Neural cell (in vitro differentiated cells): ENCODE results near the gene TAS2R46. TPM values are rescaled to one million over a fixed set of nuclear protein-coding genes. Genes with fewer than 3 reads are reported as not detected.

Source experiments
- H2AFZ ChIP-seq: fragments of 200-600, 300-800 bp; sonication (generic), shearing (Covaris generic); 2 replicates; pipeline ENCODE4 v1.6.0; 2014; ENCODE audit warnings: low read depth, mild to moderate bottlenecking, antibody characterized with exemption, low read length, moderate library complexity
- H3F3A ChIP-seq: fragments of 200-600 bp; shearing (Covaris generic); 2 replicates; pipeline ENCODE4 v1.6.1; 2016; ENCODE audit warnings: mild to moderate bottlenecking, moderate library complexity, mixed read lengths, antibody characterized with exemption, low read length; ENCODE audit not compliant: insufficient read depth, poor library complexity, severe bottlenecking
- H3K27ac ChIP-seq: fragments of 200-600, 300-800 bp; sonication (generic), shearing (Covaris generic); 2 replicates; pipeline ENCODE4 v1.5.1; 2014; ENCODE audit warnings: mild to moderate bottlenecking, low read length, moderate library complexity
- H3K27me3 ChIP-seq: fragments of 300-800, 200-600 bp; sonication (generic), shearing (Covaris generic); 2 replicates; pipeline ENCODE4 v1.6.0; 2014; ENCODE audit warnings: mild to moderate bottlenecking, low read depth, low read length, moderate library complexity; ENCODE audit not compliant: insufficient read depth
- H3K36me3 ChIP-seq: fragments of 300-800, 200-600 bp; sonication (generic), shearing (Covaris generic); 2 replicates; pipeline ENCODE4 v1.5.1; 2014; ENCODE audit warnings: mild to moderate bottlenecking, antibody characterized with exemption, low read length, moderate library complexity; ENCODE audit not compliant: insufficient read depth
- H3K4me2 ChIP-seq: fragments of 300-800, 200-600 bp; sonication (generic), shearing (Covaris generic); 2 replicates; pipeline ENCODE4 v1.6.0; 2014; ENCODE audit warnings: mild to moderate bottlenecking, low read length
- H3K4me3 ChIP-seq: fragments of 300-800, 200-600 bp; sonication (generic), shearing (Covaris generic); 2 replicates; pipeline ENCODE4 v1.5.1; 2014; ENCODE audit warnings: mild to moderate bottlenecking, low read length, moderate library complexity
- H3K79me2 ChIP-seq: fragments of 200-600 bp; shearing (Covaris generic); replicated peaks from 2 replicates; pipeline ENCODE4 v1.6.0; 2014; ENCODE audit warnings: mild to moderate bottlenecking, low read length, moderate library complexity; ENCODE audit not compliant: insufficient read depth
- H3K9ac ChIP-seq: fragments of 300-800, 200-600 bp; sonication (generic), shearing (Covaris generic); 2 replicates; pipeline ENCODE4 v1.6.1; 2016; ENCODE audit warnings: mild to moderate bottlenecking, low read length, mixed read lengths
- H3K9me2 ChIP-seq: fragments of 200-600 bp; shearing (Covaris generic); 2 replicates; pipeline ENCODE4 v1.6.1; 2016; ENCODE audit warnings: mild to moderate bottlenecking, low read length, mixed read lengths; ENCODE audit not compliant: insufficient read depth
- H3K9me3 ChIP-seq: fragments of 200-600, 300-800 bp; sonication (generic), shearing (Covaris generic); 2 replicates; pipeline ENCODE4 v1.6.1; 2016; ENCODE audit warnings: mild to moderate bottlenecking, mixed run types, low read length, moderate library complexity, mixed read lengths
- H4K20me1 ChIP-seq: fragments of 200-600 bp; shearing (Covaris generic); 2 replicates; pipeline ENCODE4 v1.6.1; 2016; ENCODE audit warnings: mild to moderate bottlenecking, mixed run types; ENCODE audit not compliant: insufficient read depth
- EP300 ChIP-seq: fragments of 450-650 bp; conservative IDR thresholded peaks from 2 replicates; pipeline ENCODE4 v1.6.1; 2014; ENCODE audit warnings: antibody characterized with exemption, mild to moderate bottlenecking, moderate library complexity; ENCODE audit not compliant: poor library complexity, severe bottlenecking
- EZH2 ChIP-seq: fragments of 200-600, 300-800 bp; shearing (Covaris generic), sonication (generic); IDR thresholded peaks from 2 replicates; pipeline ENCODE4 v1.6.1; 2014; ENCODE audit warnings: antibody characterized with exemption, low read length, borderline replicate concordance, mild to moderate bottlenecking; ENCODE audit not compliant: insufficient read depth, poor library complexity, severe bottlenecking
- MXI1 ChIP-seq: fragments of 450-650 bp; conservative IDR thresholded peaks from 2 replicates; pipeline ENCODE4 v1.6.1; 2014; ENCODE audit warnings: antibody characterized with exemption, mild to moderate bottlenecking; ENCODE audit not compliant: poor library complexity, severe bottlenecking
- POLR2AphosphoS5 ChIP-seq: IDR thresholded peaks from 2 replicates; pipeline ENCODE4 v1.6.1; 2012
- RAD21 ChIP-seq: fragments of 450-650 bp; conservative IDR thresholded peaks from 2 replicates; pipeline ENCODE4 v1.6.1; 2014; ENCODE audit warnings: antibody characterized with exemption, mild to moderate bottlenecking, moderate library complexity
- SMC3 ChIP-seq: fragments of 450-650 bp; conservative IDR thresholded peaks from 2 replicates; pipeline ENCODE4 v1.6.1; 2014; ENCODE audit warnings: antibody characterized with exemption, mild to moderate bottlenecking, moderate library complexity; ENCODE audit not compliant: poor library complexity
- TAF1 ChIP-seq: IDR thresholded peaks from 2 replicates; pipeline ENCODE4 v1.6.1; 2012; ENCODE audit warnings: low read depth
- polyA plus RNA-seq: library from polyadenylated mRNA; depleted of rRNA; stranded (reverse); fragments of >200 nt; gene quantifications from 2 replicates; pipeline ENCODE4 v1.2.3, GENCODE V29; 2014
- TF ChIP-seq, protein P1 (sequence below): fragments of 450-650 bp; IDR thresholded peaks from 2 replicates; pipeline ENCODE4 v1.5.1; 2014; ENCODE audit warnings: antibody characterized with exemption, mild to moderate bottlenecking, moderate library complexity; ENCODE audit not compliant: poor library complexity, severe bottlenecking
- TF ChIP-seq, protein P2 (sequence below): IDR thresholded peaks from 2 replicates; pipeline ENCODE4 v1.6.1; 2012; ENCODE audit warnings: borderline replicate concordance

The TAS2R46 gene
- polyA plus RNA-seq, 1 donor from 2014 or later: not detected

DNA sequence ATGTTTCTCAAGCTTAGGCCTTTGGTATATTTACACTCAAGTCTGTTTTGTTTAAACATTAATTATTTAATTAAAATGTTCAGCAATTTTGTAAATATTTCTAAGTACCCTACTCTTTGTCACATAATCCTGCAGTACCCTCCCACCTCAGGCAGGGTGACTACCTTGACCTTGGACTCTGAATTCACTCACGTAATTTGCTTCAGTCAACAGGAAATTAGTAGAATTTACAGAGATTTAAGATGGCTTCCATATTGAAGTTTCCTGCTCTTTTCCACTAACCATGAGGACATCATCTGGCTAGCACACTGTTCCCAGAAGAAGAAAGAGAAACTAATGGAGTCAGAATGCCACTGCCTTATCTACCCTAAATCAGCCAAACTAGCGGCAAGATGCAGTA, 38.7 kb downstream of the TAS2R46 start:
- TF ChIP-seq POLR2AphosphoS5 (no peak), TAF1 (no peak), EP300 (no peak), MXI1 (no peak), RAD21 (no peak), EZH2 (no peak), SMC3 (no peak)
- TF ChIP-seq, protein P1, sequence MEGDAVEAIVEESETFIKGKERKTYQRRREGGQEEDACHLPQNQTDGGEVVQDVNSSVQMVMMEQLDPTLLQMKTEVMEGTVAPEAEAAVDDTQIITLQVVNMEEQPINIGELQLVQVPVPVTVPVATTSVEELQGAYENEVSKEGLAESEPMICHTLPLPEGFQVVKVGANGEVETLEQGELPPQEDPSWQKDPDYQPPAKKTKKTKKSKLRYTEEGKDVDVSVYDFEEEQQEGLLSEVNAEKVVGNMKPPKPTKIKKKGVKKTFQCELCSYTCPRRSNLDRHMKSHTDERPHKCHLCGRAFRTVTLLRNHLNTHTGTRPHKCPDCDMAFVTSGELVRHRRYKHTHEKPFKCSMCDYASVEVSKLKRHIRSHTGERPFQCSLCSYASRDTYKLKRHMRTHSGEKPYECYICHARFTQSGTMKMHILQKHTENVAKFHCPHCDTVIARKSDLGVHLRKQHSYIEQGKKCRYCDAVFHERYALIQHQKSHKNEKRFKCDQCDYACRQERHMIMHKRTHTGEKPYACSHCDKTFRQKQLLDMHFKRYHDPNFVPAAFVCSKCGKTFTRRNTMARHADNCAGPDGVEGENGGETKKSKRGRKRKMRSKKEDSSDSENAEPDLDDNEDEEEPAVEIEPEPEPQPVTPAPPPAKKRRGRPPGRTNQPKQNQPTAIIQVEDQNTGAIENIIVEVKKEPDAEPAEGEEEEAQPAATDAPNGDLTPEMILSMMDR: no peak
- TF ChIP-seq, protein P2, sequence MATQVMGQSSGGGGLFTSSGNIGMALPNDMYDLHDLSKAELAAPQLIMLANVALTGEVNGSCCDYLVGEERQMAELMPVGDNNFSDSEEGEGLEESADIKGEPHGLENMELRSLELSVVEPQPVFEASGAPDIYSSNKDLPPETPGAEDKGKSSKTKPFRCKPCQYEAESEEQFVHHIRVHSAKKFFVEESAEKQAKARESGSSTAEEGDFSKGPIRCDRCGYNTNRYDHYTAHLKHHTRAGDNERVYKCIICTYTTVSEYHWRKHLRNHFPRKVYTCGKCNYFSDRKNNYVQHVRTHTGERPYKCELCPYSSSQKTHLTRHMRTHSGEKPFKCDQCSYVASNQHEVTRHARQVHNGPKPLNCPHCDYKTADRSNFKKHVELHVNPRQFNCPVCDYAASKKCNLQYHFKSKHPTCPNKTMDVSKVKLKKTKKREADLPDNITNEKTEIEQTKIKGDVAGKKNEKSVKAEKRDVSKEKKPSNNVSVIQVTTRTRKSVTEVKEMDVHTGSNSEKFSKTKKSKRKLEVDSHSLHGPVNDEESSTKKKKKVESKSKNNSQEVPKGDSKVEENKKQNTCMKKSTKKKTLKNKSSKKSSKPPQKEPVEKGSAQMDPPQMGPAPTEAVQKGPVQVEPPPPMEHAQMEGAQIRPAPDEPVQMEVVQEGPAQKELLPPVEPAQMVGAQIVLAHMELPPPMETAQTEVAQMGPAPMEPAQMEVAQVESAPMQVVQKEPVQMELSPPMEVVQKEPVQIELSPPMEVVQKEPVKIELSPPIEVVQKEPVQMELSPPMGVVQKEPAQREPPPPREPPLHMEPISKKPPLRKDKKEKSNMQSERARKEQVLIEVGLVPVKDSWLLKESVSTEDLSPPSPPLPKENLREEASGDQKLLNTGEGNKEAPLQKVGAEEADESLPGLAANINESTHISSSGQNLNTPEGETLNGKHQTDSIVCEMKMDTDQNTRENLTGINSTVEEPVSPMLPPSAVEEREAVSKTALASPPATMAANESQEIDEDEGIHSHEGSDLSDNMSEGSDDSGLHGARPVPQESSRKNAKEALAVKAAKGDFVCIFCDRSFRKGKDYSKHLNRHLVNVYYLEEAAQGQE: no peak
- Histone ChIP-seq H3K9me2 (no peaks in the 10 kb centered on the region), H3K9me3 (no peaks in the 10 kb centered on the region), H3K27ac (no peak overlapping the region), H3K79me2 (no peaks in the 10 kb centered on the region), H2AFZ (no peak overlapping the region), H3K9ac (no peak overlapping the region), H3K27me3 (no peaks in the 10 kb centered on the region), H3F3A (no peaks in the 10 kb centered on the region), H3K36me3 (peaks cover 3% of the 10 kb centered on the region), H3K4me2 (no peak overlapping the region), H3K4me3 (no peak overlapping the region), H4K20me1 (no peaks in the 10 kb centered on the region)

DNA sequence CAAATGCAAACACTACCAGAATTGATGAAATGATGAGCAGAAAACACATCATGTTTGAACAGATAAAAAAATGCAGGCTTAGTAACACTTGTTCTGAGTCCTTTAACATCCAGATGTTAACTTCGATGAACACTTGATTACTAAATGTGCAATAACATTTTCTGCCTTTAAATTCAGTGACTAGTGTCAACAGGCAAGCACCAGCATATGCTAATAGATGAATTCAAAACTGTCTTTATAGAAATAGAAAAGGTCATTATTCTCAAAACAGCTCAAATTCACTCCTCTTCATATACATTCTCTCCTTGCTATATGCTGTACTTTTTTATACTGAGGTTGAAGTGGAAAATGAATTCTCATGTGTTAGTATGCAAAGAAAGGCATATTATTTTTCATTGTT, 39.6 kb downstream of the TAS2R46 start, which contains the start of gene TAS2R19:
Gene TAS2R19 (minus strand): TSS at position 101 of the 400 bp plus-strand sequence. CDS start 49 bp downstream, at position 52.
- TF ChIP-seq EZH2: no peak
- TF ChIP-seq, protein P1: no peak
- no peak for TF ChIP-seq RAD21
- TF ChIP-seq EP300: no peak
- no peak for TF ChIP-seq SMC3
- TF ChIP-seq, protein P2: no peak
- TF ChIP-seq POLR2AphosphoS5: no peak
- no peak for TF ChIP-seq MXI1
- TF ChIP-seq TAF1: no peak

More for the DNA sequence above, 39.6 kb downstream of the TAS2R46 start, which contains the start of gene TAS2R19:
- peaks cover 3% of the 10 kb centered on the region for H3K36me3 ChIP-seq
- H3K9me2 ChIP-seq: no peaks in the 10 kb centered on the region
- H3K27ac ChIP-seq: no peak within 1 kb of the TSS
- no peaks in the 10 kb centered on the region for H3K79me2 ChIP-seq
- H3K9me3 ChIP-seq: no peaks in the 10 kb centered on the region
- H3F3A ChIP-seq: no peaks in the 10 kb centered on the region
- H3K27me3 ChIP-seq: no peaks in the 10 kb centered on the region
- H2AFZ ChIP-seq: no peak within 1 kb of the TSS
- no peaks in the 10 kb centered on the region for H4K20me1 ChIP-seq
- H3K4me2 ChIP-seq: no peak within 1 kb of the TSS
- no peak within 1 kb of the TSS for H3K4me3 ChIP-seq
- no peak within 1 kb of the TSS for H3K9ac ChIP-seq
